Right atrium auricular region (tissue), 2 donors: Measurements from ENCODE around the gene RABGGTA. TPM values are rescaled to one million over a fixed set of nuclear protein-coding genes. Genes with fewer than 3 reads are reported as not detected.

ENCODE experiments used
- DNase-seq: peaks from one replicate; pipeline ENCODE4 v3.0.0-alpha.2; 2019; ENCODE audit warnings: low spot score
- H3K27ac ChIP-seq, 2 donors: fragments of 200-600 bp; sonication (generic); 1 replicate in 1 of 2; 2 replicates in 1 of 2; pipeline ENCODE4 v1.5.1; 2016 to 2019
- H3K27me3 ChIP-seq, 2 donors: fragments of 200-600 bp; sonication (generic); one replicate each; pipeline versions ENCODE4 v1.5.1 to v1.6.0; 2017 to 2019
- H3K36me3 ChIP-seq: fragments of 200-600 bp; sonication (generic); one replicate; pipeline ENCODE4 v1.5.1; 2016
- H3K4me1 ChIP-seq, 2 donors: fragments of 200-600 bp; sonication (generic); one replicate each; pipeline versions ENCODE4 v1.5.1 to v1.6.0; 2017 to 2019
- H3K4me3 ChIP-seq, 2 donors: fragments of 200-600 bp; sonication (generic); 1 replicate in 1 of 2; 2 replicates in 1 of 2; pipeline ENCODE4 v1.5.1; 2017 to 2019; ENCODE audit warnings: mild to moderate bottlenecking in 1 of 2, moderate library complexity in 1 of 2
- H3K9me3 ChIP-seq, 2 donors: fragments of 200-600 bp; sonication (generic); one replicate each; pipeline ENCODE4 v1.5.1; 2019
- total RNA-seq, 2 donors: library from RNA; depleted of rRNA; stranded (reverse); fragments of >200 nt; gene quantifications; one replicate each; pipeline ENCODE4 v1.1.0, GENCODE V29; 2016
- TF ChIP-seq, protein P1 (sequence below), 2 donors: fragments of 200-600 bp; sonication (generic); IDR thresholded peaks; one replicate each; pipeline ENCODE4 v1.5.1; 2019; ENCODE audit warnings: antibody characterized with exemption in 2 of 2

Gene RABGGTA
- total RNA-seq, 2 donors from 2014 or later: 21.3 to 22.2 TPM

DNA sequence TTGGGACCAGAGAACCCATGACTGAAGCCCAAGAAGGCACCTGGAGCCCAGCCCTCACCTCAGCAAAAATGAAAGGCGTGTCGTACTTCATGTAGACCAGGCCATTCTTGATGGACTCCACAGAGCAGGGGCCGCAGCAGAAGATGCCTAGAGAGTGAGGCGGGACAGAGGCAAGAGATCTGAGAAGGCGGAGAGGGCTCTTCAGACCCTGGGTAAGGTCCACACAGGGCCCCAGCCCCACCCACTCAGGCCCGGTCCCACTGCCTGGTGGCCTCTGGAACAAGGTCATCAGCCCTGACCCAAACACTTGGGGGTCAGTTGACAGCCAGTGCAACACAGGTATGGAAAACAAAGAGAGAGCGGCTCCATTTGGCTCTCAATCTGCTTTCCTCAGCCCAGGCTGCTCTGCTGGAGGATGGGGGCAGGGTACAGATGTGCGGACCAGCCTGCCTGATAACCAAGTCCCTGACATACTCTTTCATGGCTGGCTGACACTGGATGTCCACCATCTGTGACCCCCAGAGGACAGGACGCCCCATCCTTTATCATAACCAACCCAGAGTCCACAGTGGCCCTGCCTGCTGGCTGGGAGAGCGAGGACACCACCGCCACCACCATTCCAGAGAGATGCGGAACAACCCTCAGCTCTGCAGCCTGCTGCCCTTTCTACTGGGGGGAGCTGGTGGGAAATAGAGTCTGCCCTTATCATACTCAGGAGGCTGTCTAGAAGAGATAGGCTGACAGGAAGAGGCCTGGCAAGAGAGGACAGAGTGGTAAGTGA, 15.3 kb downstream of the RABGGTA start:
- no peak overlapping the region for H3K27ac ChIP-seq
- no peak overlapping the region for H3K4me3 ChIP-seq
- H3K4me1 ChIP-seq: no peaks in the 10 kb centered on the region
- no peaks in the 10 kb centered on the region for H3K36me3 ChIP-seq
- H3K27me3 ChIP-seq: no peaks in the 10 kb centered on the region
- no peaks in the 10 kb centered on the region for H3K9me3 ChIP-seq
- DNase-seq: no peak
- TF ChIP-seq, protein P1, sequence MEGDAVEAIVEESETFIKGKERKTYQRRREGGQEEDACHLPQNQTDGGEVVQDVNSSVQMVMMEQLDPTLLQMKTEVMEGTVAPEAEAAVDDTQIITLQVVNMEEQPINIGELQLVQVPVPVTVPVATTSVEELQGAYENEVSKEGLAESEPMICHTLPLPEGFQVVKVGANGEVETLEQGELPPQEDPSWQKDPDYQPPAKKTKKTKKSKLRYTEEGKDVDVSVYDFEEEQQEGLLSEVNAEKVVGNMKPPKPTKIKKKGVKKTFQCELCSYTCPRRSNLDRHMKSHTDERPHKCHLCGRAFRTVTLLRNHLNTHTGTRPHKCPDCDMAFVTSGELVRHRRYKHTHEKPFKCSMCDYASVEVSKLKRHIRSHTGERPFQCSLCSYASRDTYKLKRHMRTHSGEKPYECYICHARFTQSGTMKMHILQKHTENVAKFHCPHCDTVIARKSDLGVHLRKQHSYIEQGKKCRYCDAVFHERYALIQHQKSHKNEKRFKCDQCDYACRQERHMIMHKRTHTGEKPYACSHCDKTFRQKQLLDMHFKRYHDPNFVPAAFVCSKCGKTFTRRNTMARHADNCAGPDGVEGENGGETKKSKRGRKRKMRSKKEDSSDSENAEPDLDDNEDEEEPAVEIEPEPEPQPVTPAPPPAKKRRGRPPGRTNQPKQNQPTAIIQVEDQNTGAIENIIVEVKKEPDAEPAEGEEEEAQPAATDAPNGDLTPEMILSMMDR (IDR thresholded peaks at IDR 0.05): no peak

DNA sequence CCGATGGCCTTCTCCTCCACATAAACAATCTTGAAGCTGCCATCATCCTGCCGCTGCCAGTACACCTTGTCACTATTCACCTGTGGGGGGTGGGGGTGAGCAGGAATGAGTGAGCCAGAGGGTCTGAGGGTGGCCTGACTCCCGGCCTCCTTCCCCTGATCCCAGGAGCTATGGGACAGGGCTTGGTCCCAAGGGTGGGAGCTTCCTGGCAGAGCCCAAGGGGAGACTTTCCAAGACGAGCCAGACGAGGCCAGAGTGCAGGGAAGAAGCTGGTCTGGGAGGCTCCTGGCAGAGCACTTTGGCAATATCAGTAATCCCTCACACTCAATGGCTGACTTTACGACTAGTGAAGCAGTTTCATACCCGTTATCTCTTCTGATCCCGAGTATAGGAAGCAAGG, 16.0 kb downstream of the RABGGTA start:
- Histone ChIP-seq H3K9me3 (no peaks in the 10 kb centered on the region), H3K4me3 (no peak overlapping the region), H3K27me3 (no peaks in the 10 kb centered on the region), H3K36me3 (no peaks in the 10 kb centered on the region), H3K4me1 (no peaks in the 10 kb centered on the region), H3K27ac (no peak overlapping the region)
- TF ChIP-seq, protein P1 (IDR thresholded peaks at IDR 0.05): no peak
- no peak for DNase-seq

DNA sequence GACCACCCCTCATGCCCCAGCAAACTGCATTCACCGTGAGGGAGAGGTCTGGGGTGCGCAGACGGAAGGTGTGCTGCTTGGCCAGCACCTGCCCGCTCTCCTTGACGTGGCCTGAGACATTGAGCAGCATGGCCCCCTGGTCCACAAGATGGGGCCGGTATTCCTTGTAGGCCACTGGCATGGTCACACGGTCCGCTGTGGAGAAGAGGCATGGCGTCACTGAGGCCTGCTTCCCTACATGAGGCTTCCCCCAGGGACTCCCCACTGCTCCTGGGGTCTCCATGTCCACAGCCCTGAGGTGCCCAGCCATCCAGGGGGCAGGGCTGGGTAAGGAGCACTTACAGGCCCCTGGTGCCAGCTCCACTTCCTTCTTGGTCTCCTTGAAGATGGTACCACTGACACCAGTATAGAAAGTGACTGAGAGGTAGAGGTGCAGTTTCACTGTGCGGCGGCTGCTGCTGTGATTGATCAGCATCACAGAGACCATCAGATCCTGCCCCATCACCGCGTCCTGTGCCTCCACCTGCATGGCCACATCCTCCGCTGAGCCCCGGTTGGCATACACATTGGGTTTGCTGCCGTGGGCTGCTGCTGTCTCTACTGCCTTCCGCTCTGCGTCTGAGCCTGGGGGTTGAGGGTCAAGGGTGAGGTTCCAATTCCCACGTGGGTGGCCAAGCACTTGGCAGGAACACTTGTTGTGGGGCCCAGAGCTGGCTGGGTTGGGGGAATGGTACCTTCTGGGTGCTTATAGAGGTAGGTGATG, 16.6 kb downstream of the RABGGTA start:
- H3K9me3 ChIP-seq: no peaks in the 10 kb centered on the region
- H3K27me3 ChIP-seq: no peaks in the 10 kb centered on the region
- H3K36me3 ChIP-seq: no peaks in the 10 kb centered on the region
- no peaks in the 10 kb centered on the region for H3K4me1 ChIP-seq
- no peak overlapping the region for H3K4me3 ChIP-seq
- TF ChIP-seq, protein P1 (IDR thresholded peaks at IDR 0.05): no peak
- no peak for DNase-seq
- no peak overlapping the region for H3K27ac ChIP-seq

DNA sequence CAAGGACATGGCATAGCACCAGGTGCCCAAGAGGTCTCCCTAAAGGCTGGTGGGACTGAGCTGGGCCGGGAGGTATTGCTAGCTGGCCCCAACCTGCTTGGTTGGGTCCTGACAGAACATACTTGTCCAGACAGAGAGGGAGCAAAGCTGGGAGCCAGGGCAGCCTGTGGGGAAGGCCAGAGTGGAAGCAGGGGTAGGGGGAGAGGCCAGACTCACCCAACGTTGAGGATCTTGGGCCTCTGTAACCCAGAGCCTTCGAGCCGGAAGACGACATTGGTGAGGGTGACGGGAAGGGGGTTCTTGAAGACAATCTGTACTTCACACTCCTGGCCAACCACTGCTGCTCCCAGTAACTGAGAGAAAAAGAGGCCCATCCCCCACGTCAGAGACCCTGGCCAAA, 17.5 kb downstream of the RABGGTA start:
- no peak for DNase-seq
- Histone ChIP-seq H3K4me3 (no peak overlapping the region), H3K9me3 (no peaks in the 10 kb centered on the region), H3K4me1 (no peaks in the 10 kb centered on the region), H3K27ac (no peak overlapping the region), H3K36me3 (no peaks in the 10 kb centered on the region), H3K27me3 (no peaks in the 10 kb centered on the region)
- TF ChIP-seq, protein P1 (IDR thresholded peaks at IDR 0.05): no peak

DNA sequence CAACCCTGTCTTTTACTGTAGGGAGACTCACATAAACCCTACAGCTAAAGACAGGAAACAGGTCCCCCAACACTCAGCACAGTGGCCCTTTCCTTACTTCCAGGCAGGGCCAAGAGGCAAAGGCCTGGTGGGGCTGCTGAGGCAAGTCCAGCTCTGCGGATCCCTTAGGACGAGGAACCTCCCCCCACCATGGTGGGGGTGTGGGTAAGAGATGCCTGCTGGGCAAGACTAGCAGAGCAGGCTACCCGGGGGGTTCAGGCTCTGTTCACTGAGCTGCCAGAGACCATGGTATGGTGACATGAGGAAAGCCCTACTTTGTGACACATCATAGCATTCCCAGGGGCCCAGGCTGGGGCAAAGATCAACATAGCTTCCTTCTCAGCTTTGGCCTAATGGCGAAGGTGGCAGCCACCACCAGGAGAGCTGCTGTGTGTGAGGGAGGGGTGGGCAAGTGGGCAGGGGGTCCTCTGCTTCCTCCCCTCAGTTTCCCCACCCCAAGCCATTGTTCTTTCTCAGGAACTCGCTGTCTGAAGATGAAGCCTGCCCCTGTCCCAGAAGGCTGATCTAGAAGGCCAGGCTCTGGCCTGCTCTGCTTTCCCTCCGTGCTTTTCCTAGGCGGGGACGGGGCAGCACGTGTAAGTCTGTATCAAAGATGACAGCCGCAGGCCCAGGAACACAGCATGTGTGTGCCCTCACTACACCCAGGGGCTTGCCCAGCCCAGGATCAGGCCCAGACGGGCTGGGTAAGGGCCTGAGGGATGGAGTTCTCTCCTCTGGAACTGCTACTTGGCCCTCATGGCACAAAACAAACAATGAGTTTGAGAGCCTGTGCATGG, 18.9 kb downstream of the RABGGTA start:
- TF ChIP-seq, protein P1 (IDR thresholded peaks at IDR 0.05): no peak
- no peaks in the 10 kb centered on the region for H3K27me3 ChIP-seq
- DNase-seq: no peak

More for the DNA sequence above, 18.9 kb downstream of the RABGGTA start:
- no peak overlapping the region for H3K27ac ChIP-seq
- no peaks in the 10 kb centered on the region for H3K36me3 ChIP-seq
- no peaks in the 10 kb centered on the region for H3K4me1 ChIP-seq
- H3K9me3 ChIP-seq: no peaks in the 10 kb centered on the region
- H3K4me3 ChIP-seq: no peak overlapping the region
